WI38 (cell line): Measurements from ENCODE around the gene SPDYE4.

Source experiments
- H3K4me3 ChIP-seq: 2 replicates; pipeline ENCODE4 v1.5.1; 2011; ENCODE audit warnings: low read depth, mild to moderate bottlenecking, control low read depth, low read length
- TF ChIP-seq, protein P1 (sequence below): IDR thresholded peaks from 2 replicates; pipeline ENCODE4 v1.5.1; 2012; ENCODE audit warnings: low read depth, mild to moderate bottlenecking, control low read depth, low read length

Gene SPDYE4

GRCh38 chr17:8745586-8746500, 12.5 kb downstream of the SPDYE4 start:
- peak overlapping the region; percentile 59 for H3K4me3 ChIP-seq
- TF ChIP-seq, protein P1, sequence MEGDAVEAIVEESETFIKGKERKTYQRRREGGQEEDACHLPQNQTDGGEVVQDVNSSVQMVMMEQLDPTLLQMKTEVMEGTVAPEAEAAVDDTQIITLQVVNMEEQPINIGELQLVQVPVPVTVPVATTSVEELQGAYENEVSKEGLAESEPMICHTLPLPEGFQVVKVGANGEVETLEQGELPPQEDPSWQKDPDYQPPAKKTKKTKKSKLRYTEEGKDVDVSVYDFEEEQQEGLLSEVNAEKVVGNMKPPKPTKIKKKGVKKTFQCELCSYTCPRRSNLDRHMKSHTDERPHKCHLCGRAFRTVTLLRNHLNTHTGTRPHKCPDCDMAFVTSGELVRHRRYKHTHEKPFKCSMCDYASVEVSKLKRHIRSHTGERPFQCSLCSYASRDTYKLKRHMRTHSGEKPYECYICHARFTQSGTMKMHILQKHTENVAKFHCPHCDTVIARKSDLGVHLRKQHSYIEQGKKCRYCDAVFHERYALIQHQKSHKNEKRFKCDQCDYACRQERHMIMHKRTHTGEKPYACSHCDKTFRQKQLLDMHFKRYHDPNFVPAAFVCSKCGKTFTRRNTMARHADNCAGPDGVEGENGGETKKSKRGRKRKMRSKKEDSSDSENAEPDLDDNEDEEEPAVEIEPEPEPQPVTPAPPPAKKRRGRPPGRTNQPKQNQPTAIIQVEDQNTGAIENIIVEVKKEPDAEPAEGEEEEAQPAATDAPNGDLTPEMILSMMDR = peak; percentile 73

GRCh38 chr17:8744086-8744785, 14.1 kb downstream of the SPDYE4 start:
- H3K4me3 ChIP-seq = no peak overlapping the region
- TF ChIP-seq, protein P1 = no peak

GRCh38 chr17:8742819-8743218, 15.5 kb downstream of the SPDYE4 start:
- no peak overlapping the region for H3K4me3 ChIP-seq
- TF ChIP-seq, protein P1 = no peak

DNA sequence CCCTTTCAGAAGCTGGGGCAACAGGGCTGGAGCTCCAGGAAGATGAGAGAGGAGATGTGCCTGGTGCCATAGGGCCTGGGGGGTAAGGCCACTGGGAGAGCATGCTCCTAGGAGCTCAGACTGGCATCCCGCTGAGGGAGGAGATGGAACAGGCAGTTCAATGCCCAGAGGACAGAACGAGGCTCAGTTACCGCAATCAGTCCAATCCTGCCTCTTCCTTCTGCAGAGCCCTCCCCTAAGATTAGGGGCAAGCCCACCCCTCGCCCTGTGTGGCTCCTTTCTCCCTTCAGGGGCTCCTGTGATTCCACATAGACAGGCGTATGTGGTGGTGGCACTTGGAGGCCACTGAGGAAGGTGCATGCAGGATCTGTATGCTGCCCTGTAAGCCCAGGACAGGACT, 16.1 kb downstream of the SPDYE4 start:
- no peak overlapping the region for H3K4me3 ChIP-seq
- TF ChIP-seq, protein P1 = no peak

DNA sequence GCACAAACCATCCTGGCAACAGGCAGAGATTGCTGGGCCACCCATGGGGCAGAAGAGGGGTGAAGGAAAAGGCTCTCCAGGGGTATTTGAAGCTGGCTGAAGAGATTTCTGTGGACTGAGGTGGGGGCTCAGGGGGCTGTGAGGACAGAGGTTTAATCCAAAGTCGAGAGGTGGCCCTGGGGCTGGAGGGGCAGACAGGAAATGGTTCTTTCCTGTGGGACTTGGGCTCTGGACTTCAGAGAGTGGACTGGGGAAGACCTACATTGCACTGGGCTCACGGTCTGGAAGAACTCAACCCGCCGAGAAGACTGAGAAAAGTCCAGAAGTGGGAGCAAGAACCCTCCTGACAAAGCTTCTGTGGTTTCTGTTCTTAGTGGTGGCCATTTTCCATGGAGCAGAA, 16.6 kb downstream of the SPDYE4 start:
- H3K4me3 ChIP-seq = no peak overlapping the region
- TF ChIP-seq, protein P1 = no peak

DNA sequence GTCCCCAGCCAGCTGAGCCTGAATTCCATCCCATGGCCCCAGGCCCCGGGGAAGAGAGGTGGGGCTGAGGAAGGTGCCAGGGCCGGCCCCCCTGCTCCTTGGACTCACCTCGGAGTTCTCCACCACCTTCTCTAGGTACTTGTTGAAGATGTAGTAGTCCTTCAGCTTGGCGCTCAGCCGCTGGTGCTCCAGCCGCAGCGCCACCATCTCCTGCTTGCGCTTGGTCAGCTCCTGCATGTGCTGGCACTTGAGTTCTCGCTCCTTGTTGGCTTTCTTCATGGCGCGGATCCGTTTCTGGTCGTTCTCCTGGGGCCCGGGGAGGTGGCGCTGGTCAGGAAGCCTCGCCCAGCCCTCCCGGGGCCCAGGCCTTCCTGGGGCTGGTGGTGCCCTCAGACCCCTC, 17.0 kb downstream of the SPDYE4 start:
- TF ChIP-seq, protein P1 = no peak
- no peak overlapping the region for H3K4me3 ChIP-seq

- H3K4me3 ChIP-seq = no peak overlapping the region
Observed at GRCh38 chr17:8740486-8740885, 17.9 kb downstream of the SPDYE4 start.

More at GRCh38 chr17:8740486-8740885, 17.9 kb downstream of the SPDYE4 start:
- TF ChIP-seq, protein P1 = no peak
